Measurements from ENCODE around the gene RAPGEF1. TPM values are rescaled to one million over a fixed set of nuclear protein-coding genes. Genes with fewer than 3 reads are reported as not detected.
"Not testable (repeated sequence)": the region's sequence is repeated elsewhere in the genome, so short reads cannot be mapped to it uniquely, and the experiment has no call there.

RAPGEF1 gene
- total RNA-seq, 1 experiment from 2014 or later: 19.0 TPM

GRCh38 chr9:131691969-131692611, 47.8 kb downstream of the RAPGEF1 start:
- DNase-seq: no peak
- no peaks in the 10 kb centered on the region for H3K27me3 ChIP-seq
- no peak overlapping the region for H3K4me3 ChIP-seq
- H3K9me3 ChIP-seq: no peaks in the 10 kb centered on the region
- no peaks in the 10 kb centered on the region for H3K36me3 ChIP-seq

DNA sequence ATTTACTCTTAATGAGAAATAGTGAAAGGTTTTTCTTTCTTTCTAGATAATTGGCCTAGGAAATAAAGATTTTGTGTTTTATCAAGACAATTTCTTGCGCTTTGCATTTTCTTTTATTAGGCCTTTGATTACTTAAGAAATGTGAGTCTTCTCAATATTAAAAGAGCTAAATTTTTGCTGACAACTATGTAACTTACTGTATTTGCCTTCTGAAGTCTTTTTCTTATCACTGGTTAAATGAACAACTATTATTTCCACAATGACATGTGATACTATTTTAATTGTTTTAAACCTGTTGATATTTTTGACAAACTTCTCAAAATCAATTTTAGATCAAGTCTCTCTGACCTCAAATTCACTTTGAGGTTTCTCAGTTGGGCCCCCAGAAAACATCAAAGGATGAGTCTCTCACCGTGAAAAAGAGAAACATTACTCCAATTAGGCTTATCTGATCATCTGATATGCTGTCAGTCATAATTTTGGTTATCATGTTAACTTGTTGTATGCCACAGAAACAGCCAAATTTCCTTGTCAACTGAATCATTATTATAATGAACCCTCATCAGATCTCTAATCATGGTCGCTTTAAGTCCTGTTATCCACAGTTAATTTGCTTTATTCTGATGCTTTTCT, 48.8 kb downstream of the RAPGEF1 start:
- H3K4me3 ChIP-seq: no peak overlapping the region
- H3K9me3 ChIP-seq: no peaks in the 10 kb centered on the region
- H3K36me3 ChIP-seq: no peaks in the 10 kb centered on the region
- no peaks in the 10 kb centered on the region for H3K27me3 ChIP-seq
- DNase-seq: no peak

- no peak for DNase-seq
- Histone ChIP-seq H3K9me3 (no peaks in the 10 kb centered on the region), H3K27me3 (no peaks in the 10 kb centered on the region), H3K4me3 (no peak overlapping the region), H3K36me3 (no peaks in the 10 kb centered on the region)
Observed at GRCh38 chr9:131690462-131690861, 49.4 kb downstream of the RAPGEF1 start.

DNA sequence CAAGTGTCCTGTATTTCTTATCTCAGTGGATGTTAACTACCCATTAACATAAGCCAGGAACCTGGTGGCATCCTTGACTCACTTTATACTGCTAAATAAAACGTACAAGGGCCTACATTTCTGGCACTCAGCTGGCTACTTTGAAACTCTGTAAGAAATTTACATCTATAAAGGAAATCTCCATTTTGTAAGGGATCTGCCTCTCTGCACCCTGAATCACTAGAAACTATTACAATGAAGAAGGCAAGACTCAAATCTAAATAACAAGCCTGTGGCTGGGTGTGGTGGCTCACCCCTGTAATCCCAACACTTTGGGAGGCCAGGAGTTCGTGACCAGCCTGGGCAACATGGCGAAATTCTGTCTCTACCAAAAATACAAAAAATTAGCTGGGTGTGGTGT, 51.5 kb downstream of the RAPGEF1 start:
- Histone ChIP-seq H3K4me3 (no peak overlapping the region), H3K27me3 (no peaks in the 10 kb centered on the region), H3K36me3 (no peaks in the 10 kb centered on the region), H3K9me3 (no peaks in the 10 kb centered on the region)
- DNase-seq: no peak

DNA sequence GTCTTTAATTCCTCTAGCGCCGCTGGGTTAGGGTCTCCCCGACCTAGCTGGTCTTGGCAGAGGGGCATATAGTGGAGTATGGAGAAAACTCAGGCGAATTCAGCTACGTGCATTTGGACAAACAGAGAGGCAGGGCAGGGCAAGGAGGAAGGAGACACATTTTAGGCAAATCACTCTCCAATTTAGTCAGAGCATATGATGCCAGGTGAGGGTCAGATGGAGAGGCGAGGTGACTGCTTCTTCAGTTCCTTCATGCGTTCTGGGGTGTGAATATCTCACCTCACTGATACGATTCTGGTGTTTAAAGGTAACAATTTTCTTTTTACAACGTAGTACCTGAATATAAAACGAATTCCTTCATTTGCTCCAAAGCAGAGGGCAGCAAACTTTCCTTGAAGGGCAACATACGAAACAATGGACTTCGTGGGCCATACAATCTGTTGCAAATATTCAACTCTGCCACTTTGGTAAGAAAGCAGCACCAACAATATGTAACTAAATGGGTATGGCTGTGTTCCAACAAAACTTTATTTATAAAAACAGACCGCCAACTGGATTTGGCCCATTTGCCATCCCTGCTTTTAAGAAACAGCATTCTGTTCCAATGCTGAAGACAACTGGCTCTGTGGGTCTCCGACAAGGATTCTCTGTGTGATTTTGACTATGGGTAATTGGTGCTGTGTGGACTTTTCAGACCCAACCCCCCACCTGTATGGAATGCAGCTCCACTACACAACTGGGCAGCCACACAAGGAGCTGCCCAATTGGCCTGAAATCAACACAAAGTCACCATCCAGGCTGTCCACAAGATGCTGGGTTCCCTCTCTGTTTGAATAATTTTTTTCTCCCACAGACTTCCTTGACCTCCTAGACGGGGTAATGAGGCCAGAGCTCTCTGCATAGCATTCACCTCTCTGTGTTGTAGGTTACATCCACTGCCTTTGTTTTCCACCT, 53.8 kb downstream of the RAPGEF1 start:
- Histone ChIP-seq H3K9me3 (no peaks in the 10 kb centered on the region), H3K4me3 (no peak overlapping the region), H3K36me3 (no peaks in the 10 kb centered on the region), H3K27me3 (no peaks in the 10 kb centered on the region)
- no peak for DNase-seq

GRCh38 chr9:131683094-131683493, 56.8 kb downstream of the RAPGEF1 start:
- H3K4me3 ChIP-seq, DNase-seq, H3K9me3 ChIP-seq, H3K36me3 ChIP-seq, H3K27me3 ChIP-seq: not testable (repeated sequence)

- no peak for DNase-seq
- no peak overlapping the region for H3K4me3 ChIP-seq
Observed at GRCh38 chr9:131682261-131682660, 57.6 kb downstream of the RAPGEF1 start.

DNA sequence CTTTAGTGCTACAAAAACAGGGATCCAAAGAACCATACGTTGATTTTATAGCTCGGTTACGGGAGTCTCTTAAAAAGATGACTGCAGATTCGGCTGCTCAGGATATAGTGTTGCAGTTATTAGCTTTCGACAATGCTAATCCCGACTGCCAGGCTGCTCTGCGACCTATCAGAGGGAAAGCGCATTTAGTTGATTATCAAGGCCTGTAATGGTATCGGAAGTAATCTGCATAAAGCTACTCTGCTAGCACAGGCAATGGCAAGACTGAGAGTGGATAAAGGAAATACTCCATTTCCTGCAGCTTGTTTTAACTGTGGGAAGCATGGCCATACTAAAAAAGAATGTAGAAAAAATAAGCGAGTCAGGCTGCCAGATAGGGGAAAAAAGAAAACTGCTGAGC, 58.0 kb downstream of the RAPGEF1 start:
- H3K9me3 ChIP-seq, H3K4me3 ChIP-seq, H3K27me3 ChIP-seq, DNase-seq, H3K36me3 ChIP-seq: not testable (repeated sequence)

More at GRCh38 chr9:131682261-131682660, 57.6 kb downstream of the RAPGEF1 start:
- H3K9me3 ChIP-seq: no peaks in the 10 kb centered on the region; the same call in none of the 2 replicates
- H3K36me3 ChIP-seq: no peaks in the 10 kb centered on the region
- H3K27me3 ChIP-seq: no peaks in the 10 kb centered on the region

GRCh38 chr9:131681108-131681507, 58.8 kb downstream of the RAPGEF1 start:
- H3K36me3 ChIP-seq, H3K9me3 ChIP-seq, H3K4me3 ChIP-seq, DNase-seq, H3K27me3 ChIP-seq: not testable (repeated sequence)

DNA sequence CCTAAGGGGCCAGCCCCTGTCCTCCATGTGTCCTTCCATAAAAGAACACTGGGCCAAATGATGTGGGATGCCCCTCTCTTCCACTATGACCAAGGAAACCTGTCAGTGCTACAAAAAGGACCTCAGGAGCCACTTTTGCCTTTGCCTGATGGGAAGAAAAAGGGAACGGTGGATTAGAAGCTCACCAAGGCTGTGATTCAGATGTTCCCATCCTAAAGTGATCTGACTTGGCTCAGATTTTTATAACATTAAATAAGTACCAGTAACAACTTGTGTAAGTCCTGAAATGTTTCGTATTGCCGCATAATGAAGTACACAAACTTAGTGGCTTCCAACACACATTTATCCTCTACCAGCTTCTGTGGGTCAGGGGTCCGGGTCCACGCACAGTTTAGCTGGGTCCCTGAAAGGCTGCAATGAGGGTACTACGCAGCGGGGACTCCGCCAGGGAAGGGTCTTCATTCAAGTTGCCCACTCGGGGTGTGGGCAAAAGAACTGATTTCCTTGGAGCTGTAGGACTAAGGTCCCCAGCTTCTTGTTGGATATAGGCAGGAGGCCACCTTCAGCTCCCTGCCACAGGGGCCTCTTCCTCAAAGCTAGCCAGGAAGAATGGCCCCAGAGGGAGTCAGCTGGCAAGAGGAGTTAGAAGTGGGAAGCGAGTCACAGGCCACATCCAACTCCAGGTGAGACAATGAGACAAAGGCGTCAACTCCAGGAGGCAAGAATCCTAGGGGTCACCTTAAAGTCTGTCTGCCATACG, 60.4 kb downstream of the RAPGEF1 start:
- no peak for DNase-seq
- H3K27me3 ChIP-seq: no peaks in the 10 kb centered on the region
- H3K9me3 ChIP-seq: no peaks in the 10 kb centered on the region; the same call in none of the 2 replicates
- no peaks in the 10 kb centered on the region for H3K36me3 ChIP-seq
- H3K4me3 ChIP-seq: no peak overlapping the region

- no peaks in the 10 kb centered on the region; the same call in none of the 2 replicates for H3K9me3 ChIP-seq
- peak; percentile 96 for DNase-seq
- no peaks in the 10 kb centered on the region for H3K27me3 ChIP-seq
- H3K4me3 ChIP-seq: no peak overlapping the region
- H3K36me3 ChIP-seq: no peaks in the 10 kb centered on the region
Observed at GRCh38 chr9:131678499-131679111, 61.3 kb downstream of the RAPGEF1 start.

DNA sequence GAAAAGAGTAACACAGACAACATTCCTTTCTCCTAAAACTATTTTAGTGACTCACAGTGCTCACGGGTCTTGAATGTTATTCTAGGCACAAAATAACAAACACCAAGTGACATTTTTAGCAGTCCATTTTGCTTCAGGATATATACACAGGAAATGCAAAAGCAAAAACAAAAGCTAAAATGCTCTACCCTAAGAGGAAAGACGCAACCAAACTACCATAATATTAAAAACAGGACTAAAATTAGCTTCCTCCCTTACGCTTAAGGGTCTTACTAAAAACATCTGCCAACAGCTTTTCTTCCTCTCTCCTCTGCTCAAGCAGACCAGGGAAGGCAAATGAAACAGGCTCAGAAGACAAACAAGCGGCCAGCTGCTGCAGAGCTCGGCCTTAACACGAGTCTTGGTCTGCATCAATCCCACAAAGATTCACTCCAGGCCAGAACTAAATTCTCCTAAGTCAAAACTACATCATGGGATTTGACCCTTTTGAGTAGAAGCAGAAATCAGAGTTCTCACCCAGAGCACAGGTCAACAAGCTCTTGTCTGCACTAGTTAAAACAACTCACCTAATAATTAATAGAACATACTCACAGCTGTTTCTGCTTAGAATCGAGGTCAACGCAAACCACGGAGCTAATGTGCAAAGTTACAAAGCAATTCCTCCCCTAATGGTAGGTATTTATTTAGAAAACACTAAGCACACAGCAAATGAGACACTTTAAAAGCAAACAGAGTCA, 62.3 kb downstream of the RAPGEF1 start:
- Histone ChIP-seq H3K4me3 (peak overlapping the region; percentile 2; the same call in 1 of the 2 replicates), H3K9me3 (no peaks in the 10 kb centered on the region; the same call in none of the 2 replicates), H3K36me3 (no peaks in the 10 kb centered on the region), H3K27me3 (no peaks in the 10 kb centered on the region)
- no peak for DNase-seq

DNA sequence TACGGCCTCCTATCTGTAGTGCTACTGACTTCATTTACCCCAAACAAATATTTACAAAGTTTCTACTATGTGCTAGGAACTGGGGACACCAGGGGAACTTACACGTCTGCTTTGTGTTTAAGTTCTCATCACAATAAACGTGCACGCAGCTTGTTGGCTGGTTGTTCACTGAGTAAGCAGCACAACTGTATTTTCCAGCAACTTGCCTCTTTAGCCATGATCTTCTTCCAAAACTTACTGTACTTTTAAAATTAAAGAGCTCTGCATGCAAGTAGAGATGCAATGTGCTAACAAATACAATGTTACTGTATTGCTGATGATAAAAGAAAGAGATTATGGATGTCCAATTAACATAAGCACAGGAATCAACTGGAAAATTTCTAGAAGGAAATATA, 62.8 kb downstream of the RAPGEF1 start:
- Histone ChIP-seq H3K9me3 (no peaks in the 10 kb centered on the region; the same call in none of the 2 replicates), H3K36me3 (no peaks in the 10 kb centered on the region), H3K27me3 (no peaks in the 10 kb centered on the region), H3K4me3 (no peak overlapping the region; the same call in 1 of the 2 replicates)
- DNase-seq: peak; percentile 45

DNA sequence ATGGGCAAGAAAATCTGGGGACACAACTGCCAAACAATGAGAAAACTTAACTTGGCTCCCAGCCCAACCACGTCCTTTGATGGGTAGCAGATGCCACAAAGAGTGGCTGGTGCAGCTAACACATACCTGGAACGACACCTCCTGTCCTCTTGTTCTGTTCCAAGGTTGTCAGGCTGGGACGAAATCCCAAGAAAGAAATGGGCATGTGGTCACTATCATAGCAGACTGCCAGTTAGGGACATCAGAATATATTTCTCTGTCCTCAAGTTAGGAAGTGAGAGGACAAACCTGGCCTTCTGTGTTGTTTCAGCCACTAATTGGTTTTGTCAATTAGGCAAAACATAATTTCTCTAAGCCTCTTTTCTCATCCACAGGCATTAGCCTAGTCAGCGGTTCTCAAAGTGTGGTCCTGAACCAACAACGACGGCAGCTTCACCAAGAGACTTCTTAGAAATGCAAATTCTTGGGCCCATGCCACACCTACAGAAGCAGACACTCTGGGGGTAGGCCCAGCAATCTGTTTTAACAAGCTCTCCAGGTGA, 63.4 kb downstream of the RAPGEF1 start:
- H3K4me3 ChIP-seq: no peak overlapping the region
- DNase-seq: no peak

GRCh38 chr9:131675437-131676022, 64.3 kb downstream of the RAPGEF1 start:
- DNase-seq: no peak
- Histone ChIP-seq H3K36me3 (no peaks in the 10 kb centered on the region), H3K4me3 (no peak overlapping the region), H3K9me3 (no peaks in the 10 kb centered on the region; the same call in 1 of the 2 replicates), H3K27me3 (no peaks in the 10 kb centered on the region)

More for the DNA sequence above, 63.4 kb downstream of the RAPGEF1 start:
- no peaks in the 10 kb centered on the region; the same call in none of the 2 replicates for H3K9me3 ChIP-seq
- no peaks in the 10 kb centered on the region for H3K27me3 ChIP-seq
- H3K36me3 ChIP-seq: no peaks in the 10 kb centered on the region

Data from MG63 (cell line).